Osteocyte (in vitro differentiated cells): ENCODE measurements around the gene NFASC. TPM values are rescaled to one million over a fixed set of nuclear protein-coding genes. Genes with fewer than 3 reads are reported as not detected.

Experiments
- DNase-seq: peaks from one replicate; pipeline ENCODE4 v3.0.0; 2021; ENCODE audit warnings: mixed read lengths; ENCODE audit not compliant: unreplicated experiment; ENCODE audit errors: extremely low spot score
- H3K27ac Mint-ChIP-seq: one replicate; pipeline ENCODE4 v1.8.0; 2021; ENCODE audit warnings: mild to moderate bottlenecking, mixed read lengths; ENCODE audit not compliant: unreplicated experiment
- H3K27me3 Mint-ChIP-seq: one replicate; pipeline ENCODE4 v1.8.0; 2021; ENCODE audit warnings: mixed read lengths; ENCODE audit not compliant: unreplicated experiment
- H3K36me3 Mint-ChIP-seq: one replicate; pipeline ENCODE4 v1.8.0; 2021; ENCODE audit warnings: mixed read lengths; ENCODE audit not compliant: unreplicated experiment
- H3K4me1 Mint-ChIP-seq: one replicate; pipeline ENCODE4 v1.8.0; 2021; ENCODE audit warnings: mixed read lengths; ENCODE audit not compliant: unreplicated experiment
- H3K4me3 Mint-ChIP-seq: one replicate; pipeline ENCODE4 v1.8.0; 2021; ENCODE audit warnings: mild to moderate bottlenecking, moderate library complexity, mixed read lengths; ENCODE audit not compliant: unreplicated experiment
- H3K9me3 Mint-ChIP-seq: one replicate; pipeline ENCODE4 v1.8.0; 2021; ENCODE audit warnings: mixed read lengths; ENCODE audit not compliant: unreplicated experiment
- CTCF ChIP-seq: fragments of 200-600 bp; sonication (generic); IDR thresholded peaks from 2 replicates; pipeline ENCODE4 v1.5.0; 2021; ENCODE audit warnings: antibody characterized with exemption, mild to moderate bottlenecking, moderate library complexity
- total RNA-seq: library from RNA; stranded (reverse); gene quantifications from 2 replicates; pipeline ENCODE4 v1.2.1, GENCODE V29; 2021

The NFASC gene
- total RNA-seq, 1 donor from 2014 or later = not detected

- DNase-seq = no peak
- H3K4me3 Mint-ChIP-seq = no peak overlapping the region
- TF ChIP-seq CTCF = no peak
- H3K9me3 Mint-ChIP-seq = no peaks in the 10 kb centered on the region
- H3K27me3 Mint-ChIP-seq = peaks cover 11% of the 10 kb centered on the region
- no peak overlapping the region for H3K27ac Mint-ChIP-seq
- no peaks in the 10 kb centered on the region for H3K36me3 Mint-ChIP-seq
- H3K4me1 Mint-ChIP-seq = no peaks in the 10 kb centered on the region
These were observed 34.9 kb upstream of the NFASC start for GRCh38 chr1:204835737-204836136.

DNA sequence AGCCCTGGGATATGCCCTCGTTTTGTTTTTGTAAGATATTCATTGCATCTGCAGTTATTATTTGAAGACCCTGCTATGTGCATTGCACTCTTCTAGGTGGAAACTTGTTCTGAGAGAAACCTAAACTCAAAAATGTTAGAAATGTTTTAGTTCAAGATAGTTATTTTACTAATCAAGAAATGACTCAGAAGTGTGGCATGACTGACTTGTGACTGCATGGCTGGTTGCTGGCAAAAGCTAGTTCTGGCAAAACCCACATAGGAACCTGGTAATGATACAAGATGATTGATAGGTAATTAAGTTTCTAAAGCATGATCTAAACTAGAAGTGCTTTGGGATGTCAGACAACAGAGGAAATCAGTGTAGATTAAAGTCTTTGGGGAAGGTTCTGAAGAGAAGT lies 33.8 kb upstream of the NFASC start:
- no peak for DNase-seq
- TF ChIP-seq CTCF = no peak
- no peak overlapping the region for H3K4me3 Mint-ChIP-seq
- no peak overlapping the region for H3K27ac Mint-ChIP-seq
- H3K27me3 Mint-ChIP-seq = peaks cover 7% of the 10 kb centered on the region
- H3K4me1 Mint-ChIP-seq = no peaks in the 10 kb centered on the region
- no peaks in the 10 kb centered on the region for H3K9me3 Mint-ChIP-seq
- no peaks in the 10 kb centered on the region for H3K36me3 Mint-ChIP-seq

DNA sequence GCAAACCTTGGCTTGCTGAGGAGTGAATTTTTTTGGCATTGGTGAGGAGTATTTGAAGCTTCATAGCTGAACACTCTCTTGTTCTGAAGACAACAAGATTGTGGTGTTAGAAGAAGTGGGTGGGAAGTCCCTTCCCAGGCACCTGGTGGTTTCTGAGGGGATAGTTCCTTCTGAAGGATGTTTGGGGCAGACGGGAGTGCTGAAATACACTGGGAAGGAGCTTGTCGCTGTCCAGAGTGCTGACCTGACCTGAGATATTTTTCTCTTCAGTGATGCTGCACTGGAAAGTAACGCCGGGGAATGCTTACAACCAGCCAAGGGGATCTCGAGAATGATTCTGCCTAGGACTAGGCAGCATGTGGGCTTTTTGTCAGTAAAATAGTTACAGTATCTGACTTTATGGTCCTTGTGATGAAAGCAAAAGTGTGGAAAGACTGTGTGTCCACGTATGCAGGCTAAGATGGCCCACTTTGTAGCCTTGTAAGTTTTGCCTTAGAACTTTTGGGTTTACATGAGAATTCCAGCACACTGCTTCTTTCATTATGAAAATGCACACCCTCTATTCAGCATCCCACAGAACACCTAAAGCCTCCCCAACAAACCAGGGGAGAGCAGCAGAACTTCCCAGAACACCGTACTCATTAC lies 33.1 kb upstream of the NFASC start:
- H3K27me3 Mint-ChIP-seq = peaks cover 4% of the 10 kb centered on the region
- no peaks in the 10 kb centered on the region for H3K36me3 Mint-ChIP-seq
- TF ChIP-seq CTCF = peak; percentile 21
- no peaks in the 10 kb centered on the region for H3K9me3 Mint-ChIP-seq
- H3K27ac Mint-ChIP-seq = no peak overlapping the region
- H3K4me1 Mint-ChIP-seq = no peaks in the 10 kb centered on the region
- H3K4me3 Mint-ChIP-seq = no peak overlapping the region
- no peak for DNase-seq

DNA sequence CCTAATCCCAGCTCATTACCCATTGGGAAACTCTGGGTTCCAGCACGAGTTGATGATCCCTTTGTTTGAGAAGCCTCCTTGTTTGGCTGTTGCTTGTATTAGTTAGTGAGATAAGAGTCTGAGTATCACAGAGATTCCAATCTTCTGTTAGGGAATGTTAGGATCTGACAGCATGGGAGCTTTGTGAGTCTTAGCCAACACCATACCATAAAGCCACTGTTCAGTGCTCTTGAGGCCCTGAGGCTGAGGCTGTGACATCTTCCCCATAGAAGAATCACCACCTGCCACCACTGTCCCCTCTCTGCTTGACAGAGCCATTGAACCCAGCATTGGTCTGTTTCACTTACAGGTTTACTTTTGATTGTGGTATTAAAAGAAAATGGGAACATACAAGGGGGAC lies 29.3 kb upstream of the NFASC start:
- H3K4me1 Mint-ChIP-seq = no peaks in the 10 kb centered on the region
- DNase-seq = no peak
- no peak overlapping the region for H3K27ac Mint-ChIP-seq
- no peak overlapping the region for H3K4me3 Mint-ChIP-seq
- no peak for TF ChIP-seq CTCF
- H3K36me3 Mint-ChIP-seq = no peaks in the 10 kb centered on the region
- no peaks in the 10 kb centered on the region for H3K9me3 Mint-ChIP-seq
- no peaks in the 10 kb centered on the region for H3K27me3 Mint-ChIP-seq

DNA sequence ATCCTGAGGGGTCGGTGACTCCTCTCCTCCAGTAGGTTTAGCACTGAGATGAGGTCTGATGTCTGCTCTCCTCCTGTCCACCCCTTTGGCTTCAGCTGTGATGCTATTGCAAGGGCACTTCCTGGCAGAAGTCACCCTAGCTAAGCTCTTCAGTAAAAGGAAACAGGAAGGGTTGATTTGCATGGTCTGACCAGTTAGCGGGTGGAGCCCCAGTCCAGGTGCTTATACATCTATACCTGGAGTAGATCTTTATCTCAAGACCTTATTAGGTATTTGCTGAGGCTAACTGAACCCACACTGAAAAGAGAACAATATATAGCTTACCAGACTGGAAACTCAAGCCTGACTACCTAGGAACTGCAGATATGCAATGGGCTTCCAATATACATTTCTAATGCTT lies 28.9 kb upstream of the NFASC start:
- Mint-ChIP-seq H3K4me3 (no peak overlapping the region), H3K36me3 (no peaks in the 10 kb centered on the region), H3K27ac (no peak overlapping the region), H3K27me3 (no peaks in the 10 kb centered on the region), H3K4me1 (no peaks in the 10 kb centered on the region), H3K9me3 (no peaks in the 10 kb centered on the region)
- no peak for DNase-seq
- no peak for TF ChIP-seq CTCF
